Dermis microvascular lymphatic vessel endothelial cell (primary cell): Measurements from ENCODE around the gene ITPKB. TPM values are rescaled to one million over a fixed set of nuclear protein-coding genes. Genes with fewer than 3 reads are reported as not detected.

Experiments
- DNase-seq, 2 donors: peaks; one replicate each; pipeline versions ENCODE4 v3.0.0 to v3.0.0-alpha.2; 2010; ENCODE audit warnings: low read depth in 2 of 2
- total RNA-seq: library from RNA; depleted of rRNA; stranded (reverse); fragments of >200 nt; gene quantifications from 2 replicates; pipeline ENCODE4 v1.2.1, GENCODE V29; 2014

The ITPKB gene
- total RNA-seq, 1 donor from 2014 or later = 23.6 TPM

- no peak for DNase-seq
These were observed 100.5 kb downstream of the ITPKB start for GRCh38 chr1:226638608-226639007.

- DNase-seq = no peak
These were observed 101.0 kb downstream of the ITPKB start for GRCh38 chr1:226638001-226638601.

- peak in 1 of 2 donors; percentile 11 for DNase-seq
These were observed 101.7 kb downstream of the ITPKB start for GRCh38 chr1:226637147-226637935.

- no peak for DNase-seq
These were observed 102.3 kb downstream of the ITPKB start for GRCh38 chr1:226636847-226637096.

GRCh38 chr1:226635456-226635941, 103.6 kb downstream of the ITPKB start:
- no peak for DNase-seq

- no peak for DNase-seq
These were observed 104.4 kb downstream of the ITPKB start for GRCh38 chr1:226634611-226635246.

- DNase-seq = peak; percentile 48 to 75
These were observed 104.9 kb downstream of the ITPKB start for GRCh38 chr1:226634166-226634588.

- no peak for DNase-seq
These were observed 105.4 kb downstream of the ITPKB start for GRCh38 chr1:226633541-226634165.

- DNase-seq = no peak
These were observed 106.1 kb downstream of the ITPKB start for GRCh38 chr1:226632922-226633351.

GRCh38 chr1:226632169-226632879, 106.8 kb downstream of the ITPKB start:
- DNase-seq = no peak

- DNase-seq = no peak
These were observed 107.7 kb downstream of the ITPKB start for GRCh38 chr1:226631229-226632000.

GRCh38 chr1:226630592-226630991, 108.5 kb downstream of the ITPKB start:
- no peak for DNase-seq

GRCh38 chr1:226629896-226630550, 109.1 kb downstream of the ITPKB start:
- DNase-seq = no peak

GRCh38 chr1:226629210-226629895, 109.7 kb downstream of the ITPKB start:
- no peak for DNase-seq

GRCh38 chr1:226628612-226629155, 110.4 kb downstream of the ITPKB start:
- no peak for DNase-seq

- no peak for DNase-seq
These were observed 111.0 kb downstream of the ITPKB start for GRCh38 chr1:226627924-226628611.

GRCh38 chr1:226627050-226627755, 111.9 kb downstream of the ITPKB start:
- no peak for DNase-seq

- peak; percentile 40 to 67 for DNase-seq
These were observed 112.5 kb downstream of the ITPKB start for GRCh38 chr1:226626577-226626956.
